Neural progenitor cell (in vitro differentiated cells): ENCODE results near the gene MRPL23. TPM values are rescaled to one million over a fixed set of nuclear protein-coding genes. Genes with fewer than 3 reads are reported as not detected.

Experiments
- DNase-seq: peaks from one replicate; pipeline ENCODE4 v3.0.0-alpha.2; 2016; ENCODE audit warnings: low spot score
- H2AFZ ChIP-seq: fragments of 200-600 bp; sonication (generic); replicated peaks from 2 replicates; pipeline ENCODE4 v1.6.1; 2016; ENCODE audit warnings: antibody characterized with exemption
- H3F3A ChIP-seq: fragments of 200-600 bp; sonication (generic); 2 replicates; pipeline ENCODE4 v1.6.1; 2016; ENCODE audit warnings: antibody characterized with exemption, low read depth
- H3K27ac ChIP-seq: fragments of 200-600 bp; sonication (generic); 2 replicates; pipeline ENCODE4 v1.5.1; 2016; ENCODE audit warnings: mild to moderate bottlenecking
- H3K27me3 ChIP-seq: fragments of 200-600 bp; sonication (generic); 2 replicates; pipeline ENCODE4 v1.6.1; 2016; ENCODE audit warnings: mild to moderate bottlenecking, moderate library complexity
- H3K36me3 ChIP-seq: fragments of 200-600 bp; sonication (generic); 2 replicates; pipeline ENCODE4 v1.5.1; 2016
- H3K4me1 ChIP-seq: fragments of 200-600 bp; sonication (generic); 2 replicates; pipeline ENCODE4 v1.6.1; 2016; ENCODE audit warnings: mixed run types
- H3K4me2 ChIP-seq: fragments of 200-600 bp; sonication (generic); 2 replicates; pipeline ENCODE4 v1.6.1; 2016
- H3K4me3 ChIP-seq: fragments of 200-600 bp; sonication (generic); 2 replicates; pipeline ENCODE4 v1.5.1; 2016
- H3K79me2 ChIP-seq: fragments of 200-600 bp; sonication (generic); 2 replicates; pipeline ENCODE4 v1.6.1; 2016; ENCODE audit warnings: low read depth
- H3K9ac ChIP-seq: fragments of 200-600 bp; sonication (generic); 2 replicates; pipeline ENCODE4 v1.6.1; 2016
- H3K9me3 ChIP-seq: fragments of 200-600 bp; sonication (generic); 2 replicates; pipeline ENCODE4 v1.5.1; 2016; ENCODE audit warnings: low read depth
- H4K20me1 ChIP-seq: fragments of 200-600 bp; sonication (generic); 2 replicates; pipeline ENCODE4 v1.6.1; 2016; ENCODE audit warnings: low read depth
- H3K27ac Mint-ChIP-seq: 3 replicates; pipeline ENCODE4 v1.8.0; 2021; ENCODE audit warnings: mixed read lengths
- H3K27me3 Mint-ChIP-seq: 2 replicates; pipeline ENCODE4 v1.8.0; 2022; ENCODE audit warnings: low read depth, mild to moderate bottlenecking, inconsistent platforms, moderate library complexity, mixed read lengths; ENCODE audit not compliant: insufficient read depth
- H3K36me3 Mint-ChIP-seq: 3 replicates; pipeline ENCODE4 v1.8.0; 2021; ENCODE audit warnings: mixed read lengths
- H3K4me1 Mint-ChIP-seq: 3 replicates; pipeline ENCODE4 v1.8.0; 2021; ENCODE audit warnings: mixed read lengths
- H3K4me3 Mint-ChIP-seq: 3 replicates; pipeline ENCODE4 v1.8.0; 2021; ENCODE audit warnings: mild to moderate bottlenecking, moderate library complexity, mixed read lengths
- H3K9me3 Mint-ChIP-seq: 3 replicates; pipeline ENCODE4 v1.8.0; 2020; ENCODE audit warnings: mixed read lengths
- CTCF ChIP-seq: fragments of 200-600 bp; sonication (generic); IDR thresholded peaks from 2 replicates; pipeline ENCODE4 v1.5.1; 2017; ENCODE audit warnings: antibody characterized with exemption, mild to moderate bottlenecking
- EZH2 ChIP-seq: fragments of 200-600 bp; sonication (generic); IDR thresholded peaks from 2 replicates; pipeline ENCODE4 v1.6.1; 2017; ENCODE audit warnings: antibody characterized with exemption, mild to moderate bottlenecking, moderate library complexity
- EZH2phosphoT487 ChIP-seq: fragments of 200-600 bp; sonication (generic); IDR thresholded peaks from 2 replicates; pipeline ENCODE4 v1.6.1; 2017; ENCODE audit warnings: antibody characterized with exemption
- total RNA-seq: library from RNA; depleted of rRNA; stranded (reverse); fragments of >200 nt; gene quantifications from 2 replicates; pipeline ENCODE4 v1.2.3, GENCODE V29; 2015; ENCODE audit warnings: low replicate concordance

Gene MRPL23
- total RNA-seq, 1 donor from 2014 or later, result 43.2 TPM

DNA sequence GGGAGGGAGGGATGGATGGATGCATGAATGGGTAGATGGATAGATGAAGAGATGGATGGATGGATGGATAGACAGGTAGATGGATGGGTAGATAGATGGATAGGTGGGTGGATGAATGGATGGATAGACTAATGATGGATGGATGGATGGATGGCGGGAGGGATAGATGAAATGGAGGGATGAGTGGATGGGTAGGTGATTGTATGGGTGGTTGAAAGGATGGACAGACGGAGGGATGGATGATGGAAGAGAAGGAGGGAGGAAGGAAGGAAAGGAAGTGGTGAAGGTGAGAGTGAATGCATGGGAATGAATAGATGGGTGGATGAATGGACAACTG, 31.4 kb upstream of the MRPL23 start:
- Histone ChIP-seq H3K4me1 (no peaks in the 10 kb centered on the region), H3K27ac (no peak overlapping the region), H3K27me3 (no peaks in the 10 kb centered on the region), H3F3A (no peaks in the 10 kb centered on the region), H4K20me1 (no peaks in the 10 kb centered on the region), H3K4me2 (no peak overlapping the region), H3K36me3 (no peaks in the 10 kb centered on the region), H2AFZ (no peak overlapping the region), H3K9ac (no peak overlapping the region), H3K4me3 (no peak overlapping the region), H3K9me3 (no peaks in the 10 kb centered on the region), H3K79me2 (no peaks in the 10 kb centered on the region)
- H3K4me1 Mint-ChIP-seq, result peaks cover 5% of the 10 kb centered on the region
- no peak overlapping the region for H3K4me3 Mint-ChIP-seq
- no peak overlapping the region for H3K27ac Mint-ChIP-seq
- H3K36me3 Mint-ChIP-seq, result no peaks in the 10 kb centered on the region
- no peak for DNase-seq
- TF ChIP-seq EZH2phosphoT487 (no peak), CTCF (no peak), EZH2 (no peak)
- peaks cover 15% of the 10 kb centered on the region for H3K27me3 Mint-ChIP-seq
- peaks cover 7% of the 10 kb centered on the region for H3K9me3 Mint-ChIP-seq

- H3K9ac ChIP-seq, result no peak overlapping the region
- H3F3A ChIP-seq, result no peaks in the 10 kb centered on the region
- H4K20me1 ChIP-seq, result no peaks in the 10 kb centered on the region
- Mint-ChIP-seq H3K27ac (no peak overlapping the region), H3K4me3 (no peak overlapping the region), H3K27me3 (peaks cover 15% of the 10 kb centered on the region), H3K9me3 (peaks cover 7% of the 10 kb centered on the region), H3K36me3 (no peaks in the 10 kb centered on the region), H3K4me1 (peaks cover 7% of the 10 kb centered on the region)
- no peaks in the 10 kb centered on the region for H3K27me3 ChIP-seq
- no peaks in the 10 kb centered on the region for H3K9me3 ChIP-seq
- no peak overlapping the region for H2AFZ ChIP-seq
- H3K4me2 ChIP-seq, result no peak overlapping the region
- H3K4me1 ChIP-seq, result no peaks in the 10 kb centered on the region
- no peaks in the 10 kb centered on the region for H3K79me2 ChIP-seq
- H3K36me3 ChIP-seq, result no peaks in the 10 kb centered on the region
- DNase-seq, result no peak
- TF ChIP-seq EZH2phosphoT487 (no peak), CTCF (no peak), EZH2 (no peak)
- no peak overlapping the region for H3K4me3 ChIP-seq
- H3K27ac ChIP-seq, result no peak overlapping the region
Measured at GRCh38 chr11:1916132-1916985, 30.8 kb upstream of the MRPL23 start.

DNA sequence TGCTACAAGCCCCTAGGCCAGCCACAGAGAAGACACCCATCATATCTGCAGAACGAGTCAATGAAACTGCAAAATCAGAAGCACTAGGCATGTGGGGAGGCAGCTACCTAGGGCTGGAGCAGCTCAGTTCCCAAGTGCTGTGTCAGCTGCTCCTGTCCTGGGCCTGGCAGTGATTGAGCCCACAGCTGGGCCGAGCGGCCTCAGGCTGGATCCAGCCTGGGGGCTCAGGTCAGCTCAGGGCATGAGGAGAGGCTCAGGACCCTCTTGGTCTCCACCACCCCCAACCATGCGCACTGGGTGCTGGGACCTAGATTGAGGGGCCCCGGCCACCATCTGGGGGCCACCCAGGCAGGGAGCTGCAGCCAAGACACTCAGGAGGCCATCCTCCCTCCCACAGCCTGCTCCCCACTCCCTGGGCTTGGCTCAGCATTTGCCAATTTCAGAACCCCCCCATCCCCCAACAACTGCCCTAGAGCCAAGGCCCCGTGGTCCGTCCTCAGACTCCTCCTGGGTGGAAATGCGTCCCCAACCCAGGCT, 30.1 kb upstream of the MRPL23 start:
- Histone ChIP-seq H3K4me3 (no peak overlapping the region), H3K27me3 (no peaks in the 10 kb centered on the region), H2AFZ (no peak overlapping the region), H4K20me1 (no peaks in the 10 kb centered on the region), H3K27ac (no peak overlapping the region), H3K4me1 (no peaks in the 10 kb centered on the region), H3K36me3 (no peaks in the 10 kb centered on the region), H3K9ac (no peak overlapping the region), H3F3A (no peaks in the 10 kb centered on the region), H3K4me2 (no peak overlapping the region), H3K79me2 (no peaks in the 10 kb centered on the region), H3K9me3 (no peaks in the 10 kb centered on the region)
- H3K27me3 Mint-ChIP-seq, result peaks cover 15% of the 10 kb centered on the region
- no peak for DNase-seq
- H3K27ac Mint-ChIP-seq, result no peak overlapping the region
- TF ChIP-seq CTCF, result no peak
- no peak for TF ChIP-seq EZH2phosphoT487
- TF ChIP-seq EZH2, result no peak
- no peak overlapping the region for H3K4me3 Mint-ChIP-seq
- no peaks in the 10 kb centered on the region for H3K36me3 Mint-ChIP-seq
- peaks cover 7% of the 10 kb centered on the region for H3K9me3 Mint-ChIP-seq
- peaks cover 12% of the 10 kb centered on the region for H3K4me1 Mint-ChIP-seq
